WTC11 (cell line): ENCODE measurements around the gene C2CD2.

Experiments
- CBFB ChIP-seq: sonication (generic); formaldehyde crosslinking; IDR thresholded peaks from 2 replicates; pipeline ENCODE4 v1.8.1; 2022; ENCODE audit warnings: mild to moderate bottlenecking, low read depth, missing genetic modification reagents
- CTCF ChIP-seq: fragments of 200-600 bp; IDR thresholded peaks from 2 replicates; pipeline ENCODE4 v1.8.0; 2022; ENCODE audit warnings: antibody characterized with exemption
- E2F1 ChIP-seq: sonication (generic); formaldehyde crosslinking; IDR thresholded peaks from 2 replicates; pipeline ENCODE4 v1.8.0; 2022; ENCODE audit warnings: mild to moderate bottlenecking, missing genetic modification reagents
- ELF4 ChIP-seq: sonication (generic); formaldehyde crosslinking; IDR thresholded peaks from 2 replicates; pipeline ENCODE4 v1.8.1; 2022; ENCODE audit warnings: low read depth, mild to moderate bottlenecking, moderate library complexity, missing genetic modification reagents
- JUN ChIP-seq: sonication (generic); formaldehyde crosslinking; IDR thresholded peaks from 2 replicates; pipeline ENCODE4 v1.8.0; 2023; ENCODE audit warnings: mild to moderate bottlenecking, missing genetic modification reagents
- MAX ChIP-seq: sonication (generic); formaldehyde crosslinking; IDR thresholded peaks from 2 replicates; pipeline ENCODE4 v1.8.0; 2022; ENCODE audit warnings: mild to moderate bottlenecking, missing genetic modification reagents
- NR2C2 ChIP-seq: sonication (generic); formaldehyde crosslinking; IDR thresholded peaks from 2 replicates; pipeline ENCODE4 v1.8.0; 2022; ENCODE audit warnings: mild to moderate bottlenecking, missing genetic modification reagents
- ZNF512 ChIP-seq: sonication (generic); formaldehyde crosslinking; IDR thresholded peaks from 2 replicates; pipeline ENCODE4 v1.8.1; 2022; ENCODE audit warnings: missing genetic modification reagents, borderline replicate concordance

GRCh38 chr21:41884501-41885030 lies 69.3 kb downstream of the C2CD2 start:
- TF ChIP-seq E2F1 (no peak), CTCF (no peak), NR2C2 (no peak), MAX (no peak), ELF4 (CRISPR knock-in tag) (no peak), ZNF512 (no peak), CBFB (CRISPR knock-in tag) (no peak), JUN (no peak)
